ENCODE data around the gene SPATA6L. TPM values are rescaled to one million over a fixed set of nuclear protein-coding genes. Genes with fewer than 3 reads are reported as not detected.

Gene SPATA6L
- total RNA-seq, 2 experiments from 2014 or later = 9.4 to 10.8 TPM

DNA sequence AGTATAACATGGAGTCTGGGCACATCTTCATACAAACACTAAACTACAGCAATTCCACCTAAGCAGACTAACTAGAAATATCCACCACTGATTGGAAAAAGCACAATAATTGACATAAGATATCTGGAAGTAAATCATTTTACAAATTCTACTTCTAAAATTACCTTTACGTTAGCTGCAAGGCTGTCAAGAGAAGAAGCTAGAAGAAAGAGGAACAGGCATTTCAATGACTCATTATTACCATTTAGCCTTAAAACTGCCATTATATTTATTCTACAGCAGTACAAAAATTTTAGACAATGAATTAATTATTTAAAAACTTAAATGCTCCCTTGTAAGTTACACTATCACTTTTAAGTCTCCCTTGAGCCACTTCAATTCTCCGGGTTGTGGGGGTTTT, 47.6 kb downstream of the SPATA6L start:
- ChIA-PET POLR2A (no interaction called here), CTCF (no interaction called here)
- Mint-ChIP-seq H3K9me3 (no peaks in the 10 kb centered on the region), H3K4me3 (no peak overlapping the region), H3K27me3 (no peaks in the 10 kb centered on the region), H3K4me1 (ENCODE audit: low read depth) (peaks cover 20% of the 10 kb centered on the region), H3K36me3 (ENCODE audit: low read depth) (peaks cover under 1% of the 10 kb centered on the region), H3K27ac (no peak overlapping the region)
- no peaks in the 10 kb centered on the region for H3K9me3 ChIP-seq (ENCODE audit: control insufficient read depth in 1 of 2, insufficient read depth in 1 of 2, low read length in 2 of 2)
- no peaks in the 10 kb centered on the region for H3K36me3 ChIP-seq (ENCODE audit: insufficient read depth, low read length)
- no peak for DNase-seq
- intact Hi-C loops (cut with DNase I, micrococcal nuclease) = no loop called here
- ATAC-seq (ENCODE audit: poor library complexity) = no peak
- TF ChIP-seq CTCF (IDR thresholded peaks at IDR 0.05) = no peak
- peaks cover 16% of the 10 kb centered on the region for H3K4me1 ChIP-seq (ENCODE audit: insufficient read depth, low read length)
- H3K27me3 ChIP-seq (ENCODE audit: control insufficient read depth in 1 of 2, insufficient read depth in 2 of 2, low read length in 2 of 2) = no peaks in the 10 kb centered on the region
- H3K4me3 ChIP-seq (ENCODE audit: low read length) = no peak overlapping the region
- no peak overlapping the region for H3K27ac ChIP-seq (ENCODE audit: low read depth in 1 of 2, low read length in 2 of 2)

DNA sequence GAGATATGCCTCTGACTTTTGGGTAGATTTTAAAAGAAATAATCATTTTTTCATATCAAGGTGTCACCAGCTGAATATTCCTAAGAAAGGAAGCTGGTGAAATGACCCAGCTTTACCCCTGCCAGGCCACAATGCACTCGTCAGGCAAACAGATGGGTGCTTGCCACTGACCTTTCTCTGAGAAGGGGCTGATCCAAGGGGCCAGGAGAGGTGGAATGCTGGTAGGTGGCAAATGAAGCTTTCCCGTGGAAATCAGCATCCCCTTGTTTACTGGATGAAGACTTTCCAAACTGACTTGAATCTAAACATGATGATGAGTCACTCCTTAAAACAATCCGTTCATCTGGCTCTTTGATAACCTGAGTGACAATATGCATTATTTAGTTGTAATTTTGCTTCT, 48.5 kb downstream of the SPATA6L start:
- H3K4me1 Mint-ChIP-seq (ENCODE audit: low read depth) = peaks cover 20% of the 10 kb centered on the region

DNA sequence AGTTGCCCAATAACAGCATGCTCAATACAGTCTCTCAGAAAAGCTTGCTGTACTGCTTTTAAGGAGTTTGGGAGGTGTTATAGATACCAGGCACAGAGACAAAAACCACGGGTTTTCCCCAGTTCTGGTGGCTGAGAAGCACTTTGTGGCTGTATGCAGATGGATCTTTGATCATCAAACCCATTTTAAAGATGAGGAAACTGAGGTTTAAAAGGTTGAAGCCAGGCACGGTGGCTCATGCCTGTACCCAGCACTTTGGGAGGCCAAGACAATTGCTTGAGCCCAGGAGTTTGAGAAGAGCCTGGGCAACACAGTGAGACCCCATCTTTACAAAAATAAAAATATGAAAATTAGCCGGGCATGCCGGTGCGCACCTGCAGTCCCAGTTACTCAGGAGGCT, 50.5 kb downstream of the SPATA6L start:
- Histone ChIP-seq H3K9me3 (ENCODE audit: control insufficient read depth in 1 of 2, insufficient read depth in 1 of 2, low read length in 2 of 2) (no peaks in the 10 kb centered on the region), H3K36me3 (ENCODE audit: insufficient read depth, low read length) (no peaks in the 10 kb centered on the region), H3K4me3 (ENCODE audit: low read length) (no peak overlapping the region), H3K27ac (ENCODE audit: low read depth in 1 of 2, low read length in 2 of 2) (no peak overlapping the region), H3K27me3 (ENCODE audit: control insufficient read depth in 1 of 2, insufficient read depth in 2 of 2, low read length in 2 of 2) (no peaks in the 10 kb centered on the region), H3K4me1 (ENCODE audit: insufficient read depth, low read length) (peaks cover 16% of the 10 kb centered on the region)
- TF ChIP-seq CTCF (IDR thresholded peaks at IDR 0.05) = no peak
- H3K27me3 Mint-ChIP-seq = no peaks in the 10 kb centered on the region
- H3K4me1 Mint-ChIP-seq (ENCODE audit: low read depth) = peaks cover 20% of the 10 kb centered on the region
- no peak overlapping the region for H3K4me3 Mint-ChIP-seq
- no peak for ATAC-seq (ENCODE audit: poor library complexity)
- intact Hi-C loops (cut with DNase I, micrococcal nuclease) = no loop called here
- POLR2A ChIA-PET = no interaction called here
- H3K36me3 Mint-ChIP-seq (ENCODE audit: low read depth) = peaks cover 13% of the 10 kb centered on the region
- CTCF ChIA-PET = no interaction called here
- no peak overlapping the region for H3K27ac Mint-ChIP-seq
- DNase-seq = no peak
- no peaks in the 10 kb centered on the region for H3K9me3 Mint-ChIP-seq

More for the DNA sequence above, 48.5 kb downstream of the SPATA6L start:
- H3K4me1 ChIP-seq (ENCODE audit: insufficient read depth, low read length) = peaks cover 16% of the 10 kb centered on the region
- no peak for TF ChIP-seq CTCF (IDR thresholded peaks at IDR 0.05)
- ChIA-PET POLR2A (interaction anchor here (0.6 to 0.8 kb wide), 2 partner anchors 33 to 48 kb away, joined by 3 read pairs; no protein-coding TSS in a partner anchor), CTCF (no interaction called here)
- H3K27ac Mint-ChIP-seq = no peak overlapping the region
- peaks cover 7% of the 10 kb centered on the region for H3K36me3 Mint-ChIP-seq (ENCODE audit: low read depth)
- no peaks in the 10 kb centered on the region for H3K27me3 ChIP-seq (ENCODE audit: control insufficient read depth in 1 of 2, insufficient read depth in 2 of 2, low read length in 2 of 2)
- intact Hi-C loops (cut with DNase I, micrococcal nuclease) = no loop called here
- H3K27ac ChIP-seq (ENCODE audit: low read depth in 1 of 2, low read length in 2 of 2) = no peak overlapping the region
- no peak for ATAC-seq (ENCODE audit: poor library complexity)
- H3K9me3 ChIP-seq (ENCODE audit: control insufficient read depth in 1 of 2, insufficient read depth in 1 of 2, low read length in 2 of 2) = no peaks in the 10 kb centered on the region
- no peaks in the 10 kb centered on the region for H3K36me3 ChIP-seq (ENCODE audit: insufficient read depth, low read length)
- no peak overlapping the region for H3K4me3 Mint-ChIP-seq
- H3K9me3 Mint-ChIP-seq = no peaks in the 10 kb centered on the region
- DNase-seq = no peak
- H3K27me3 Mint-ChIP-seq = no peaks in the 10 kb centered on the region
- no peak overlapping the region for H3K4me3 ChIP-seq (ENCODE audit: low read length)
